Hepatocyte (in vitro differentiated cells): ENCODE data around the gene FUT9.

Experiments used
- CTCF ChIP-seq: fragments of 200-600 bp; sonication (generic); IDR thresholded peaks from 2 replicates; pipeline ENCODE4 v1.5.1; 2016; ENCODE audit warnings: antibody characterized with exemption, mild to moderate bottlenecking; ENCODE audit not compliant: poor library complexity
- EZH2 ChIP-seq: fragments of 200-600 bp; sonication (generic); IDR thresholded peaks from 2 replicates; pipeline ENCODE4 v1.6.1; 2016; ENCODE audit warnings: antibody characterized with exemption, mild to moderate bottlenecking, borderline replicate concordance
- EZH2phosphoT487 ChIP-seq: fragments of 200-600 bp; sonication (generic); IDR thresholded peaks from one replicate; pipeline ENCODE4 v1.6.1; 2018; ENCODE audit warnings: antibody characterized with exemption, mild to moderate bottlenecking, low read depth, moderate library complexity; ENCODE audit not compliant: unreplicated experiment, severe bottlenecking

- TF ChIP-seq CTCF: no peak
- TF ChIP-seq EZH2phosphoT487: no peak
- TF ChIP-seq EZH2: no peak
Measured at GRCh38 chr6:95967594-95967993, 48.2 kb upstream of the FUT9 start.
